Panc1 (cell line): ENCODE data around the gene CYBA.

Source experiments
- POLR2AphosphoS5 ChIP-seq: IDR thresholded peaks from 2 replicates; pipeline ENCODE4 v1.6.1; 2012; ENCODE audit warnings: mild to moderate bottlenecking, low read depth, low read length, moderate library complexity
- TF ChIP-seq, protein P1 (sequence below): fragments of 450-650 bp; IDR thresholded peaks from 2 replicates; pipeline ENCODE4 v1.5.1; 2017; ENCODE audit warnings: mild to moderate bottlenecking

DNA sequence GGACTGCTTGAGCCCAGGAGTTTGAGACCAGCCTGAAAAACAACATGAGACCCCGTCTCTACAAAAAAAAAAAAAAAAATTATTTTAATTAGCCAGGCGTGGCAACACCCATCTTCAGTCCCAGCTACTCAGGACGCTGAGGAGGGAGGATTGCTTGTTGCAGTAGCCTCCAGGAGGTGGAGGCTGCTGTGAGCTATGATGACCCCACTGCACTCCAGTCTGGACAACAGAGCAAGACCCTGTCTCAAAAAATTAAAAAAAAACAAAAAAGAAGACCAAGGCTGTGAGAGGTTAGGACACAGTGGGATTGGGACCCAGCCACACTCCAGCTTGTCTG lies 36.8 kb upstream of the CYBA start:
- TF ChIP-seq, protein P1, sequence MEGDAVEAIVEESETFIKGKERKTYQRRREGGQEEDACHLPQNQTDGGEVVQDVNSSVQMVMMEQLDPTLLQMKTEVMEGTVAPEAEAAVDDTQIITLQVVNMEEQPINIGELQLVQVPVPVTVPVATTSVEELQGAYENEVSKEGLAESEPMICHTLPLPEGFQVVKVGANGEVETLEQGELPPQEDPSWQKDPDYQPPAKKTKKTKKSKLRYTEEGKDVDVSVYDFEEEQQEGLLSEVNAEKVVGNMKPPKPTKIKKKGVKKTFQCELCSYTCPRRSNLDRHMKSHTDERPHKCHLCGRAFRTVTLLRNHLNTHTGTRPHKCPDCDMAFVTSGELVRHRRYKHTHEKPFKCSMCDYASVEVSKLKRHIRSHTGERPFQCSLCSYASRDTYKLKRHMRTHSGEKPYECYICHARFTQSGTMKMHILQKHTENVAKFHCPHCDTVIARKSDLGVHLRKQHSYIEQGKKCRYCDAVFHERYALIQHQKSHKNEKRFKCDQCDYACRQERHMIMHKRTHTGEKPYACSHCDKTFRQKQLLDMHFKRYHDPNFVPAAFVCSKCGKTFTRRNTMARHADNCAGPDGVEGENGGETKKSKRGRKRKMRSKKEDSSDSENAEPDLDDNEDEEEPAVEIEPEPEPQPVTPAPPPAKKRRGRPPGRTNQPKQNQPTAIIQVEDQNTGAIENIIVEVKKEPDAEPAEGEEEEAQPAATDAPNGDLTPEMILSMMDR: no peak
- TF ChIP-seq POLR2AphosphoS5: no peak
